ENCODE results near the gene VPS35.
"Not testable (repeated sequence)": the region's sequence is repeated elsewhere in the genome, so short reads cannot be mapped to it uniquely, and the experiment has no call there.

VPS35 gene

GRCh38 chr16:46711106-46712058 is 22.4 kb upstream of the VPS35 start:
- DNase-seq: no peak

- DNase-seq: no peak
These were observed 20.6 kb upstream of the VPS35 start for GRCh38 chr16:46709469-46710005.

- DNase-seq: no peak
These were observed 17.7 kb upstream of the VPS35 start for GRCh38 chr16:46706642-46707041.

- DNase-seq: no peak
These were observed 13.1 kb upstream of the VPS35 start for GRCh38 chr16:46702030-46702429.

- DNase-seq: no peak
These were observed 12.6 kb upstream of the VPS35 start for GRCh38 chr16:46701615-46702014.

GRCh38 chr16:46700048-46700447 is 11.1 kb upstream of the VPS35 start:
- no peak for DNase-seq

GRCh38 chr16:46696957-46697356 is 8.0 kb upstream of the VPS35 start:
- no peak for DNase-seq

GRCh38 chr16:46695937-46696336 is 7.0 kb upstream of the VPS35 start:
- no peak for DNase-seq

- DNase-seq: no peak
These were observed 4.6 kb upstream of the VPS35 start for GRCh38 chr16:46693598-46693997.

DNA sequence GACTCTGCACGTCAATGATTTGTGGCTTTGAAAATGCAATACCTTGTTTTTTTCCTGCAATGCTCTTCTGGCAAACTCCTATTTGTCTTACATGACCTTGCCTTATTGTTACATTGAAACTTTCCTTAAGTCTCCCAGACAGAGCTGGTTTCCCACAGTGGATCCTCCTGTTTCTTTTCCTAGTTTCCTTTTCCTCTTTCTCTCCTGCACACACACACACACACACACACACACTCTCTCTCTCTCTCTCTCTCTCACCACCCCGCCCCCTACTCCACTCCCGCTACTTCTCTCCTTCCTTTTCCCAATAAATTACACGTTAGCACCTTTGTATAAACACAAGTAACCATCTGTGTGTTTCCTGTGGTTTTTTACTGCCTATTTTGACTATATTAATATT is 2.7 kb upstream of the VPS35 start:
- DNase-seq: no peak

GRCh38 chr16:46690281-46691178 is 1.6 kb upstream of the VPS35 start:
- DNase-seq: no peak

DNA sequence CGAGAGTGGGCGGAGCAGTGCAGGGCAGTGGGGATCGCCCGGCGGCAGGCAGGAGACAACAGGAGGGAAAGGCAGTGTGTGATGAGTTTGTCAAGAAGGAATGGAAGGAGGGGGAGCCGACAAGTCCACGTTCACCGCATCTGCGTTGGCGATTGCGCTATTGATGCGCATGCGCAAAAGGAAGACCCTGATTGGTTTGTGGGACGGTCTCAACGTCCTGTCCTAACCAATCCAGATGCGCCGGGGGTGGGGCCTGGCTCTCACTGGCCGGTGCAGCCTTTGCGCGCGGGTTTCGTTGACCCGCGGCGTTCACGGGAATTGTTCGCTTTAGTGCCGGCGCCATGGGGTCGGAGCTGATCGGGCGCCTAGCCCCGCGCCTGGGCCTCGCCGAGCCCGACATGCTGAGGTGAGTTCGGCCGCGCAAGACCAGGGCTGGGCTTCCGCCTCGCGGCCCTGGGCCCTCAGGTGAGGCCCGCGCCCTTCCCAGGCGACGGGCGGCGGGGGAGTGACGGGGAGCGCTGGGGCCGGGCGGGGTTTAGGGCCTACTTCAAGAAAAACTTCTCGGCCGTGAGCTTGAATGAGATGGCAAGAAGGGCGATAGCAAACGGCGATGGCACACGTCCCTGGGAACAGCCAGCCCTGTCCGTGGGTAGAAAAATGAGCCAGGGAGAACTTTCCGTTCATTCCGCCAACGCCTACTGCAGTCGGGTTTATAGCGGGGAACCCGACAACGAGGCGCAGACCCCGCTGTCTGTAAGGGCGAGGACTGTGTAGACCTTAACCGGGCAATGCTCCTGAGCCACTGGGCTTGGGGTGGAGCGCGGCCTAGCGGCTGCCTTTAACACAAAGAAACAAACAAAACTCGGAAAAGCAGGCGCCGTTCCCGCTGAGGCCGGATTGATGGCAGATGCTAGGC is 645 bp upstream of the VPS35 start, which contains the start of gene ORC6:
TSS of gene ORC6 (plus strand) at position 295 of the 916 bp plus-strand sequence. CDS start at position 342, 47 bp downstream.
- peak; percentile 98 for DNase-seq

DNA sequence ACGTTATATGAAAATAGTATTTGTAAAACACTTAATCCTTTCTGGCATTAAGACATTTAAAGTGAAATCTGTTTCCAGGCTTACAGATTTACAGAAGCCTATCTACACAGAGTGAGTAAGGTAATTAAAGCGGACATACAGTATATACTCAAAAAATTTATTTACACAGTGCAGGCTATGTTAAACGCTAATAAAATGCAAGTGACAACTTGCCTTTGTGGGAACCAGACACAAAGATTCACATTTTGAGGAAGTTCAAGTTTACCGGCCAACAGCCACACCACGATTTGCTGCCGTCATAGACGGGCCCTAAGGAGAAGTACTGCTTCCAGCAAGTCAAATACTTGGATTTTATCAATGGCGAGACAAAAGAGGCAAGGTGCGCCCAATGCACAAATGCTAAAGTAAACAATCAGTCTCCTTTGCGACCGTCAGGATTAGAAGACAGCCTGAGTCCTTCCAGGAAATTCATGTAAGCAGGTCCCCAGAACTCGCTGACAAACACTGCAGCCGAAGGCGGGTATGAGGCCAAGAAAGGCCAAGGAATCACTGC is 801 bp downstream of the VPS35 start:
- no peak for DNase-seq

GRCh38 chr16:46687486-46687885 is 1.5 kb downstream of the VPS35 start:
- DNase-seq: no peak

GRCh38 chr16:46686815-46687473 is 2.0 kb downstream of the VPS35 start:
- DNase-seq: no peak

- not testable (repeated sequence) for DNase-seq
These were observed 7.1 kb downstream of the VPS35 start for GRCh38 chr16:46681867-46682266.

DNA sequence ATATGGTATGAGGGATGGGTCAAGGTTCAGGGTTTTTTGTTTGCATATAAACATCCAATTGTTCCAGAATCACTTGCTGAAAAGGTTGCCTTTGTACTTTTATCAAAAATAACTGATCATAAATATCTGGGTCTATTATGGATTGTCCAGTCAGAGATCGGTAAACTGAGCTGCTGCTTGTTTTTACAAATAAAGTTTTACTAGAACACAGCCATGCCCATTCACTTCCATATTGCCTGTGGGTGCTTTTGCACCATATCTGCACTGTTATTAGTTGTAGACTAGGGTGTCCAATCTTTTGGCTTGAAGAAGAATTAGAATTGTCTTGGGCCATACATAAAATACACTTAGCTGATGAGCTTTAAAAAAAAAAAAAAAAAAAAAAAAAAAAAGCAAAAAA is 11.0 kb downstream of the VPS35 start:
- DNase-seq: not testable (repeated sequence)

- DNase-seq: peak; percentile 35
These were observed 15.5 kb downstream of the VPS35 start for GRCh38 chr16:46673320-46674013.

DNA sequence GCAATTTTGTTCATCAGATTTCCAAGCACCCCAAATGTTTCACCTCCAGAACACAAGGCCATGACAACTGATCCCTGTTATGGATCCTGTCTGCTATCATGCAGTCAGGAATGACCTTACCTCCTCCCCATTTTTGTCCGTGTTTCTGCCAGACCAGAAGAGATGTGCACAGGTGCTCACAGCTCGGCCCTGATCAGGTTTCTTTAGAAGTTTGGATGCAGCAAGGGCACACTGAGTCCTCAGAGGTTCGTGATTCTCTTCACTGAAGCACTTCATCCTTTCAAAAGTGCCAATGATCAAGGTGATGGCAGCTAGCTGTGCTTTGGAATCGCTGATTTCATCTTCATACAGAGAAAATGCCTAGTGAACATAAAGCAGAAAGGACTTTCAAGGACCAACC is 26.9 kb downstream of the VPS35 start:
- DNase-seq: no peak

GRCh38 chr16:46658925-46659324 is 30.1 kb downstream of the VPS35 start:
- no peak for DNase-seq

DNA sequence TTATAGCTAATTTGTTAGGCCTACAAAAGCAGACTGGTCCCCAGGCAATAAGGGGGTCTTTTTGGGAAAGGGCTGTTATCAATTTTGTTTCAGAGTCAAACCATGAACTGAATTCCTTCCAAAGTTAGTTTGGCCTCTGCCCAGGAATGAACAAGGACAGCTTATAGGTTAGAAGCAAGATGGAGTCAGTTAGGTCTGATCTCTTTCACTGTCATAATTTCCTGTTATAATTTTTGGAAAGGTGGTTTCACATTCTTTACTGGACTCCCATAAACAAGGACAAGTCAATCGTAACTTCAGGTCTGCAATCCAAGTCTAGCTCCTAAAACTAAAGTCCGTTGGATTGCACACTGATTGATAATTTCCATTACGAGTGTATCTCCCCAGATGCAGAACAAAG is 37.7 kb downstream of the VPS35 start:
- no peak for DNase-seq
